SK-N-SH (cell line): ENCODE data around the gene HAUS6. TPM values are rescaled to one million over a fixed set of nuclear protein-coding genes. Genes with fewer than 3 reads are reported as not detected.

Source experiments
- CTCF ChIA-PET: fragments of 300-600, 350-600 bp; formaldehyde crosslinking; extraction: SDS; loops from one replicate; lab custom pipeline; 2021; lab: Yijun Ruan, JAX
- POLR2A ChIA-PET: fragments of 350-600 bp; sonication (Branson Sonifier 250); formaldehyde crosslinking; extraction: SDS; loops from one replicate; lab custom pipeline; 2020; ENCODE audit warnings: antibody characterized with exemption, inconsistent platforms; lab: Yijun Ruan, JAX
- DNase-seq: peaks from one replicate; pipeline ENCODE4 v3.0.0; 2012
- H2AFZ ChIP-seq: fragments of 200-600 bp; sonication (generic); 2 replicates; pipeline ENCODE4 v1.8.1; 2016; ENCODE audit warnings: antibody characterized with exemption, mild to moderate bottlenecking, low read depth
- H3F3A ChIP-seq: fragments of 200-600 bp; sonication (generic); replicated peaks from 2 replicates; pipeline ENCODE3; 2016; ENCODE audit warnings: antibody characterized with exemption, mild to moderate bottlenecking; ENCODE audit not compliant: insufficient read depth
- H3K27ac ChIP-seq, 2 experiments: fragments of 200-500 bp in 1 of 2; fragments of 200-600 bp in 1 of 2; sonication (Bioruptor generic) in 1 of 2; sonication (generic), shearing (Covaris generic) in 1 of 2; 2 replicates each; pipeline versions ENCODE4 v1.5.1 to v1.6.1; 2014 to 2016; ENCODE audit warnings: low read depth in 2 of 2, inconsistent platforms in 1 of 2, low read length in 1 of 2, mild to moderate bottlenecking in 1 of 2, mixed read lengths in 1 of 2
- H3K27me3 ChIP-seq: fragments of 200-600 bp; sonication (generic), shearing (Covaris generic); 2 replicates; pipeline ENCODE4 v1.6.1; 2016; ENCODE audit warnings: mixed run types; ENCODE audit not compliant: insufficient read depth
- H3K36me3 ChIP-seq, 2 experiments: fragments of 200-500 bp in 1 of 2; fragments of 200-600 bp in 1 of 2; sonication (Bioruptor generic) in 1 of 2; sonication (generic) in 1 of 2; replicated peaks in 1 of 2; 2 replicates each; pipeline versions ENCODE3 to v1.5.1; 2014 to 2016; ENCODE audit warnings: low read length in 1 of 2, mild to moderate bottlenecking in 1 of 2; ENCODE audit not compliant: insufficient read depth in 2 of 2, control insufficient read depth in 1 of 2
- H3K4me1 ChIP-seq, 2 experiments: fragments of 200-500 bp in 1 of 2; fragments of 200-600 bp in 1 of 2; sonication (Bioruptor generic) in 1 of 2; sonication (generic), shearing (Covaris generic) in 1 of 2; 2 replicates each; pipeline versions ENCODE4 v1.5.1 to v1.6.1; 2014 to 2016; ENCODE audit warnings: low read depth in 1 of 2, low read length in 1 of 2, mixed run types in 1 of 2; ENCODE audit not compliant: insufficient read depth in 2 of 2, control insufficient read depth in 1 of 2
- H3K4me2 ChIP-seq: fragments of 200-600 bp; sonication (generic), shearing (Covaris generic); 2 replicates; pipeline ENCODE4 v1.6.1; 2017; ENCODE audit warnings: mixed run types
- H3K4me3 ChIP-seq, 2 experiments: fragments of 200-500 bp in 1 of 2; fragments of 200-600 bp in 1 of 2; sonication (Bioruptor generic) in 1 of 2; sonication (generic), shearing (Covaris generic) in 1 of 2; 2 replicates each; pipeline versions ENCODE4 v1.5.1 to v1.8.1; 2014 to 2016; ENCODE audit warnings: low read depth in 2 of 2, inconsistent platforms in 1 of 2, low read length in 1 of 2, mild to moderate bottlenecking in 1 of 2, mixed read lengths in 1 of 2, moderate library complexity in 1 of 2
- H3K79me2 ChIP-seq: fragments of 200-600 bp; sonication (generic); 2 replicates; pipeline ENCODE4 v1.8.1; 2017; ENCODE audit warnings: mild to moderate bottlenecking; ENCODE audit not compliant: insufficient read depth
- H3K9ac ChIP-seq: fragments of 200-600 bp; sonication (generic); 2 replicates; pipeline ENCODE4 v1.6.1; 2017; ENCODE audit warnings: mixed run types
- H3K9me2 ChIP-seq: fragments of 200-600 bp; sonication (generic); 2 replicates; pipeline ENCODE4 v1.6.1; 2017; ENCODE audit warnings: mixed run types
- H3K9me3 ChIP-seq: fragments of 200-600 bp; sonication (generic); 2 replicates; pipeline ENCODE4 v1.6.1; 2017; ENCODE audit warnings: mixed run types, mild to moderate bottlenecking, moderate library complexity
- H4K20me1 ChIP-seq: fragments of 200-600 bp; sonication (generic); 2 replicates; pipeline ENCODE4 v1.6.1; 2017; ENCODE audit warnings: mild to moderate bottlenecking, mixed run types; ENCODE audit not compliant: insufficient read depth
- CHD2 ChIP-seq: fragments of 150-350 bp; IDR thresholded peaks from 2 replicates; pipeline ENCODE4 v1.6.1; 2018; ENCODE audit warnings: low read length; ENCODE audit not compliant: partially characterized antibody
- FOXM1 ChIP-seq: IDR thresholded peaks from 2 replicates; pipeline ENCODE4 v1.4.0; 2012; ENCODE audit warnings: low read depth, mild to moderate bottlenecking
- GABPA ChIP-seq: IDR thresholded peaks from 2 replicates; pipeline ENCODE4 v1.4.0; 2012; ENCODE audit warnings: low read depth, mild to moderate bottlenecking
- MXI1 ChIP-seq: IDR thresholded peaks from 2 replicates; pipeline ENCODE4 v1.6.1; 2012; ENCODE audit warnings: mild to moderate bottlenecking, low read depth, low read length, improper control_type of control experiment
- PBX3 ChIP-seq: IDR thresholded peaks from 2 replicates; pipeline ENCODE4; 2012
- POLR2AphosphoS5 ChIP-seq: IDR thresholded peaks from 2 replicates; pipeline ENCODE4 v1.6.1; 2012; ENCODE audit warnings: low read depth, low read length
- RAD21 ChIP-seq: IDR thresholded peaks from 2 replicates; pipeline ENCODE4 v1.6.1; 2012; ENCODE audit warnings: mild to moderate bottlenecking, low read length
- REST ChIP-seq: IDR thresholded peaks from 2 replicates; pipeline ENCODE4 v1.6.1; 2012; ENCODE audit warnings: mild to moderate bottlenecking, low read depth, low read length, moderate library complexity
- YY1 ChIP-seq: IDR thresholded peaks from 2 replicates; pipeline ENCODE4 v1.4.0; 2012; ENCODE audit warnings: low read depth, mild to moderate bottlenecking
- ZBTB33 ChIP-seq: IDR thresholded peaks from 2 replicates; pipeline ENCODE4 v1.4.0; 2012; ENCODE audit warnings: low read depth, borderline replicate concordance
- WGBS: methylation state at CpG from one replicate; pipeline ENCODE4 v1.1.6; 2017; ENCODE audit warnings: low lambda C conversion rate; 5-methylcytosine and 5-hydroxymethylcytosine counted together
- polyA plus RNA-seq, 3 experiments: library from polyadenylated mRNA; depleted of rRNA; stranded (reverse); fragments of >200 nt; gene quantifications; 2 replicates each; pipeline ENCODE4 v1.2.3, GENCODE V29; 2012
- TF ChIP-seq, protein P1 (sequence below): IDR thresholded peaks from 2 replicates; pipeline ENCODE4 v1.4.0; 2012; ENCODE audit warnings: low read depth, borderline replicate concordance
- TF ChIP-seq, protein P2 (sequence below): IDR thresholded peaks from 2 replicates; pipeline ENCODE4 v1.4.0; 2012; ENCODE audit warnings: low read depth
- TF ChIP-seq, protein P3 (sequence below): fragments of 150-350 bp; IDR thresholded peaks from 2 replicates; pipeline ENCODE4 v1.6.1; 2016; ENCODE audit warnings: mild to moderate bottlenecking, low read depth, low read length

Gene HAUS6
- polyA plus RNA-seq, 1 of the 3 experiments (the other 2 are of a cell fraction), result 4.7 TPM

DNA sequence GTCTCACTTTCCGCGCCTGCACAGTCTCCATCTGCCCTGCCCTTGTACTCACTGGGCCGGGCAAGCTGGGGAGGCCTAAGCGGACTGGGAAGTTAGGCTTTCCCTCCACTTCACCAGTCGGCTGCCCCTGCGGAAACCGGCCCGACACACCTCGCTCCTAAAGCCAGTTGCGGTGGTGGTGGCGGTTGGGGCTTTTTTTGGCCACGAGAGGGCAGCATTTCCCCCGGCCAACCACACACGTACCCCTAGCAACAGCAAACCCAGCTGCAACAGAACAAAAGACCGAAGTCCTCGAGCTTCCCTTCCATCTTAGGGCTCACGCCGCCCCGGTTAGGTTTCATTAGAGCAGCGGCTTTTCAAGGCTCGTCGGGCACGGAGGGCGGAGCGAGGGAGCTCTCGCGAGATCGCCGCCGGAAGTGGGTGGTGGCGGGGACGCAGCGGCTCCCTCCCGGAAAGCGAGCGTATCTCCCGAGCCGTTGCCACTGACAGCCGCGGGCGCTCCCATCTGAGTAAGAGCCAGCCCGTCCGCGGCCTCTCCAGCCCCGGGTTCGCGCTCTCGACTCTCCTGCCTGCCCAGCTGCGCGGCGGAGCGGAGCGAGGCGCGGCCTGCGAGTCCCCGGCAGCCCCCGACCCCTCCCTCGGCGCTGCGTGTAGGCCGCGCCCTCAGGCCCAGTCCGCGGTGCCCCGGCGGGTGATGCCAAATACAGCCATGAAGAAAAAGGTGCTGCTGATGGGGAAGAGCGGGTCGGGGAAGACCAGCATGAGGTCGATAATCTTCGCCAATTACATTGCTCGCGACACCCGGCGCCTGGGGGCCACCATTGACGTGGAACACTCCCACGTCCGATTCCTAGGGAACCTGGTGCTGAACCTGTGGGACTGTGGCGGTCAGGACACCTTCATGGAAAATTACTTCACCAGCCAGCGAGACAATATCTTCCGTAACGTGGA lies 53.5 kb downstream of the HAUS6 start, which contains the start of gene RRAGA (continued):
- TF ChIP-seq MXI1, result no peak; the same call in none of the 2 replicates
- TF ChIP-seq YY1, result peak; percentile 91
- TF ChIP-seq PBX3, result peak; percentile 7; the same call in 1 of the 2 replicates

DNA sequence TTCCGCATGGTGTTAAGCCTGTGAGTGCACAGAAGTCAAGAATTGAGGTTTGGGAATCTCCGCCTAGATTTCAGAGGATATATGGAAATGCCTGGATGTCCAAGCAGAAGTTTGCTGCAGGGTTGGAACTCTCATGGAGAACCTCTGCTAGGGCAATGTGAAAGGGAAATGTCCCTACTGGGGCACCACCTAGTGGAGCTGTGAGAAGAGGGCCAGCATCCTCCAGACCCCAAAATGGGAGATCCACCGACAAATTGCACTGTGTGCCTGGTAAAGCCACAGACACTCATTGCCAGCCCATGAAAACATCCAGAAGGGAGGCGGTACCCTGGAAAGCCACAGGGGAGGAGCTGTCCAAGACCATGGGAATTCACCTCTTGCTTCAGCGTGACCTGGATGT lies 66.1 kb downstream of the HAUS6 start:
- ChIA-PET POLR2A (interaction anchor here (0.6 kb wide), 1 partner anchor 143 kb away, joined by 4 read pairs; no protein-coding TSS in a partner anchor), CTCF (interaction anchor here (0.6 to 1.6 kb wide), 4 partner anchors 8 to 782 kb away, joined by 3 to 6 read pairs (median 4); no protein-coding TSS in a partner anchor)
- Histone ChIP-seq H3K9ac (no peak overlapping the region), H3K4me2 (no peak overlapping the region), H3F3A (no peaks in the 10 kb centered on the region), H3K4me3 (no peak overlapping the region), H2AFZ (no peak overlapping the region), H3K27ac (no peak overlapping the region), H4K20me1 (no peaks in the 10 kb centered on the region), H3K36me3 (no peaks in the 10 kb centered on the region), H3K27me3 (no peaks in the 10 kb centered on the region), H3K9me2 (no peaks in the 10 kb centered on the region), H3K4me1 (no peaks in the 10 kb centered on the region), H3K9me3 (no peaks in the 10 kb centered on the region; the same call in 1 of the 2 replicates), H3K79me2 (no peaks in the 10 kb centered on the region)
- no peak for DNase-seq
- 88% methylated on average over 4 of the region's 5 CpGs for WGBS
- TF ChIP-seq, protein P1, sequence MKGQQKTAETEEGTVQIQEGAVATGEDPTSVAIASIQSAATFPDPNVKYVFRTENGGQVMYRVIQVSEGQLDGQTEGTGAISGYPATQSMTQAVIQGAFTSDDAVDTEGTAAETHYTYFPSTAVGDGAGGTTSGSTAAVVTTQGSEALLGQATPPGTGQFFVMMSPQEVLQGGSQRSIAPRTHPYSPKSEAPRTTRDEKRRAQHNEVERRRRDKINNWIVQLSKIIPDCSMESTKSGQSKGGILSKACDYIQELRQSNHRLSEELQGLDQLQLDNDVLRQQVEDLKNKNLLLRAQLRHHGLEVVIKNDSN, result no peak
- TF ChIP-seq RAD21 (no peak), ZBTB33 (no peak), POLR2AphosphoS5 (no peak), GABPA (no peak), CHD2 (no peak), REST (no peak), FOXM1 (no peak)
- TF ChIP-seq, protein P2, sequence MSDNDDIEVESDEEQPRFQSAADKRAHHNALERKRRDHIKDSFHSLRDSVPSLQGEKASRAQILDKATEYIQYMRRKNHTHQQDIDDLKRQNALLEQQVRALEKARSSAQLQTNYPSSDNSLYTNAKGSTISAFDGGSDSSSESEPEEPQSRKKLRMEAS, result no peak
- TF ChIP-seq, protein P3, sequence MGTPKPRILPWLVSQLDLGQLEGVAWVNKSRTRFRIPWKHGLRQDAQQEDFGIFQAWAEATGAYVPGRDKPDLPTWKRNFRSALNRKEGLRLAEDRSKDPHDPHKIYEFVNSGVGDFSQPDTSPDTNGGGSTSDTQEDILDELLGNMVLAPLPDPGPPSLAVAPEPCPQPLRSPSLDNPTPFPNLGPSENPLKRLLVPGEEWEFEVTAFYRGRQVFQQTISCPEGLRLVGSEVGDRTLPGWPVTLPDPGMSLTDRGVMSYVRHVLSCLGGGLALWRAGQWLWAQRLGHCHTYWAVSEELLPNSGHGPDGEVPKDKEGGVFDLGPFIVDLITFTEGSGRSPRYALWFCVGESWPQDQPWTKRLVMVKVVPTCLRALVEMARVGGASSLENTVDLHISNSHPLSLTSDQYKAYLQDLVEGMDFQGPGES, result no peak
